NCI-H146 (cell line): Measurements from ENCODE around the gene ARFRP1.

Experiments
- DNase-seq: peaks from one replicate; lab custom pipeline; 2025; lab: John Stamatoyannopoulos, UW

Gene ARFRP1

DNA sequence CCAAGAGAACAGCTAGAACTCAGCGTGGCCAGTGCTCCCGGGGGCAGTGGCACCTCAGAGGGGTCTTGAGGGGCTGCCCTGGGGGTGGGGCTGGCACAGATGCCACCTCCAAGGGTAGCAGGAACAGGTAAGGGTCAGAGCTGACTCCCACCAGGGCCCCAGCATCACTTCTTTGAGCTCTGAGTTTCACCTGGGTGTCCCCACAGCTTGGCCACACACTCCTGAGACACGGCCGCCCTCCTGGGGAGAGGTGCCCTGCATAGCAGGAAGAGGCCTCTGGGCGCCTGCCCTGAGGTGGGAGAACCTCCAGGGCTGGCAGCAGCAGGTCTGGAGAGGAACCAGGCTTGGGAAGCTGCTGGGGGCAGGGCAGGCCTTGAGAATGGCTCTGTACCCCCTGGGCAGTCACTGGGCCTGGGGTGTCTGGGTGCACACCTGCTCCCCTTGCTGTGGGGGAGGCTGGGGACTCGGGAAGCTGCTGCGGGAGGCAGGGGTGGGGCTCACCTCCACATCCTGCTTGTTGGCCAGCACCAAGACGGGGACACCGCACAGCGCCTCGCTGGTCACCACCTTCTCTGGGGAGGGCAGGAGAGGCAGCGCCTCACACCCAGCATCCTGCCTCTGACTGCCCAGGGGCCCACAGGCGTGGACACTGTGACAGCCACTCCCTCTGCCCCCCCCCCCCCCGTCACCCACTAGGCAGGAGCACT lies 6.3 kb downstream of the ARFRP1 start:
- no peak for DNase-seq

DNA sequence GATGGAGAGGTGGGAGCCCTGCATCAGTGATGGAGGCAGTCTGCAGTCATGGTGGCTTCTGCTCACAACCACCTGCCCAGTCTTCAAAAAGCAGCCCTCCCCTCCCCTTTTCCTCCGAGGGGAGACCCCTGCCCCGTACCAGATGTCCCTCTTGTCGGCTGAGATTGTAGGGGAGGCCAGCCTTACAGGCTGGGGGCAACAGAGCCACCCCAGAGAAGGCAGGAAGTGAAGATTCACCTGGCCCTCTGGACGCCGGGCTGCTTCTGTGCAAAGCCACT lies 6.8 kb downstream of the ARFRP1 start:
- DNase-seq, result no peak

DNA sequence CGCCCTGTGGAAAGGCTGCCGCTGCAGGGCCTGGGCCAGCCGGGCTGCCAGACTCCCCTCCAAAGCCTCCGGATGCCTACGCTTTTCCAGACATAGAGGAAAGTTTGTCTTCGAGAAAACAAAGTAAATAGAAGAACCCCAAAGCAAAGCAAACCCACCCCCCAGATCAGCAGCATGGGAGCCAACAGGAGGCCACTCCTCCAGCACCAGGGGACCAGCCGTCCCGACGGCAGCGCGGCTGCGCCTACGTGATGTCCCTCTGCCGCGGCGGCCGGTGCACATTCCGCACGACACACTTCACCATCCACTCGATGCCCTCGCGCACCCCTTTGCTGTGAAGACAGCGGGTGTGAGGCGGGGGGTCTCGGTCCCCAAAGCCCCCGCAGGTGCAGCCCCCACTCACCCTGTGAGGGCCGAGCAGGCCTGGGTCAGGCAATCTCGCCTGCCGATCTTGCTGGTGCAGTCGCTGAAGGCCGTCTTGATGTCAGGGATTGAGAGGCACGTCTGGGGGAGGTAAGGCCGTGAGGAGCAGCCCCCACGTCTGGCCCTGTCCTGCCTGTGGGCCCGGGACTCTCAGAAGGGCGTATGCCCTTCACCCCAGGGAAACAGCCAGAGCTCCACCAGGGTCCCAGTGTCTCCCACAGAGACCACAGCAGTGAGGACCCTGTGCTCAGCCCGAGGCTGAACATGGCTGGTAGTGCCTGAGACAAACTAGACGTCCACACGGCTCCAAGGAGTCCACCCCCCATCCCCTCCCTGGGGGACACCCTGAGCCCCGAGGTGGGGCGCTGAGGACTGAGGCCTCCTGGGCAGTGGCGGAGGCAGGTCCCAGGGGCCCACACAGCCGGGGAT lies 7.4 kb downstream of the ARFRP1 start:
- no peak for DNase-seq

DNA sequence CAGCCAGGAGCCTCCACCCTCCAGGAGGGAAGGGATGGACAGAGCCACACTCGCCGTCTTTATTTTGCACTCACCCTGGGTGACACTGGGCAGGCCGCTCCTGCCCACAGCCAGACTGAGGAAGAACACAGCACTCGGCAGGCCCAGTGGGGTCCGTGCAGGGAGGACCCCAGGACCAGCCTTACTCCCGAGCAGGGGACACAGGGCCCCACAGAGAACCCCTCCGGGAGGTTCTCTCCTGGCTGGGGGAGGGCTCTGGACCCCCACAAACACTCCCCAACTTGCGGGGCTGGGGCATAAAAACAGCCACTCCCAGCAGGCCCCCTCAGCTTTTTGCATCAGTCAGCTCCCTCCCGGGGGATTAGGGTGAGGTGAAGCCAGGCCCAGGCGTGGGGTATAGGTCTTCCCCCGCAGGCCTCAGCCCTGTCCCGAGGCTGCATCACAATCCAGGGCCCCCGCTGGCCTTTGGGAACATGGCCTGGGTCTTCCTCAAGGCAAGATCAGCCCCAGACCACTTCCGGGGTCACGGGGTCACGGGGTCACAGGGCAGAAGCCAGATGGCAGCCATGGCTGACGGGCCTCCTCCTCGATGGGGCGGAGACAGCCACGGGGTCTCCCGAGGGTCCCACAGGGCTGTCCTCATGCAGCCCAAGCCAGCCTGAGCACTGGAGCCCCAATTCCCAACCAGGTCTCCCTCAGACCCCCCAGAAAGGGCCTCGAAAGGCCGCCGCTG lies 8.1 kb downstream of the ARFRP1 start:
- no peak for DNase-seq

DNA sequence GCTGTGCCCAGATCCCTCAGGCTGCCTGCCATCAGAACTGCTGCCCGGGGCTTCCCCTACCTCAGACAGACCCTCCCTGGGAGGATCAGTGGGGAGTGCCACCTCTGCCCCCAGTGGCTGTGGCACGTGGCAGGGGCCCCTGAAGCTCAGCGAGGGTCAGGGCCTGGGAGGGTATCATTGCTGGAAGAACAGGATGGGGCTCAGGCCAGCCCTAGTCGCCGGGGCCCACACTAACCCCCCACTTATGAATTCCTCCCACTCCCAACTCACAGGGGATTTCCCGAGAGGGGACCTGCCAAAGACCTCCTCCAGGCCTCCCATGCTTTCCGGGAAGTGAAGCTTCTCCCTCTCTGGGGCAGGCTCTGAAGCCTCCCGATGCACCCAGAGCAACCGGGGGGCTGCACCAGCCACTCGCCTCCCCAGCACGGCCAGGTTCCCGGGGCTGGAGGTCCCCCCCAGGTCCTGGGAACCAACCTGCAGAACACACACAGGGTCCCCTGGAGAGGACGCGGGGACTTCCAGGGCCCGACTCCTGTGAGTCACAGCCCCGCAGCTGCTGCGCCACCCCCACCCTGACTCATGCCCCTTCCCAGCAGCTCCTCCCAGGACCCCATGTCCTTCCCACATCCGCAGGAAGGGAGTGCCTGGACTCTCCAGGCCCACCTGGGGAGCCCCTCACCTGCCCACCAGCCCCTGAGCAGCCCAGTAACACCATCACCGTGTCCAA lies 8.9 kb downstream of the ARFRP1 start:
- no peak for DNase-seq

DNA sequence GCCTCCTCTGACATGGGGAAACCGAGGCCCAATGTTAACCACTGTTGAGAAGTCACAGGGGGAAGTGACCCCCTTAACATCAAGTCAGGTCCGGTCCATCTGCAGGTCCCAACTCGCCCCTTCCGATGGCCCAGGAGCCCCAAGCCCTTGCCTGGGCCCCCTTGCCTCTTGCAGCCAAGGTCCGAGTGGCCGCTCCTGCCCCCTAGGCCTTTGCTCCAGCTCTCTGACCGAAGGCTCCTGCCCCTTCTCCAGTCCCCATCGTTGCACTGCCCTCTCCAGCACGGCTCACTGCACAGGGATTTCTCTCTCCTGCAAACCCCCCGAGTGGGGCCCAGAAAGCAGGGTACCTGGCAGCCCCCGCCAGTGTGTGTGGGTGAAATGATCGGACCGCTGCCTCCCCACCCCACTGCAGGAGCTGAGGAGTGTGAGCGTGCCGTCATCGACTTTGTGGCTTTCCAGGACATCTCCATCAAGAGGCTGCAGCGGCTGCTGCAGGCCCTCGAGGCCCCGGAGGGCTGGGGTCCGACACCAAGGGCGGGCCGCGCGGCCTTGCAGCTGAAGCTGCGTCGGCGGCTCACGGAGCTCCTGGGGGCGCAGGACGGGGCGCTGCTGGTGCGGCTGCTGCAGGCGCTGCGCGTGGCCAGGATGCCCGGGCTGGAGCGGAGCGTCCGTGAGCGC lies 9.8 kb downstream of the ARFRP1 start:
- DNase-seq, result no peak

DNA sequence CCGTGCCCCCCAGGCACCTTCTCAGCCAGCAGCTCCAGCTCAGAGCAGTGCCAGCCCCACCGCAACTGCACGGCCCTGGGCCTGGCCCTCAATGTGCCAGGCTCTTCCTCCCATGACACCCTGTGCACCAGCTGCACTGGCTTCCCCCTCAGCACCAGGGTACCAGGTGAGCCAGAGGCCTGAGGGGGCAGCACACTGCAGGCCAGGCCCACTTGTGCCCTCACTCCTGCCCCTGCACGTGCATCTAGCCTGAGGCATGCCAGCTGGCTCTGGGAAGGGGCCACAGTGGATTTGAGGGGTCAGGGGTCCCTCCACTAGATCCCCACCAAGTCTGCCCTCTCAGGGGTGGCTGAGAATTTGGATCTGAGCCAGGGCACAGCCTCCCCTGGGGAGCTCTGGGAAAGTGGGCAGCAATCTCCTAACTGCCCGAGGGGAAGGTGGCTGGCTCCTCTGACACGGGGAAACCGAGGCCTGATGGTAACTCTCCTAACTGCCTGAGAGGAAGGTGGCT lies 10.4 kb downstream of the ARFRP1 start:
- DNase-seq, result no peak

DNA sequence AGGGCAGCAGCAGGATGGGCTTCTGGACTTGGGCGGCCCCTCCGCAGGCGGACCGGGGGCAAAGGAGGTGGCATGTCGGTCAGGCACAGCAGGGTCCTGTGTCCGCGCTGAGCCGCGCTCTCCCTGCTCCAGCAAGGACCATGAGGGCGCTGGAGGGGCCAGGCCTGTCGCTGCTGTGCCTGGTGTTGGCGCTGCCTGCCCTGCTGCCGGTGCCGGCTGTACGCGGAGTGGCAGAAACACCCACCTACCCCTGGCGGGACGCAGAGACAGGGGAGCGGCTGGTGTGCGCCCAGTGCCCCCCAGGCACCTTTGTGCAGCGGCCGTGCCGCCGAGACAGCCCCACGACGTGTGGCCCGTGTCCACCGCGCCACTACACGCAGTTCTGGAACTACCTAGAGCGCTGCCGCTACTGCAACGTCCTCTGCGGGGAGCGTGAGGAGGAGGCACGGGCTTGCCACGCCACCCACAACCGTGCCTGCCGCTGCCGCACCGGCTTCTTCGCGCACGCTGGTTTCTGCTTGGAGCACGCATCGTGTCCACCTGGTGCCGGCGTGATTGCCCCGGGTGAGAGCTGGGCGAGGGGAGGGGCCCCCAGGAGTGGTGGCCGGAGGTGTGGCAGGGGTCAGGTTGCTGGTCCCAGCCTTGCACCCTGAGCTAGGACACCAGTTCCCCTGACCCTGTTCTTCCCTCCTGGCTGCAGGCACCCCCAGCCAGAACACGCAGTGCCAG lies 11.0 kb downstream of the ARFRP1 start, which contains the start of gene TNFRSF6B:
Gene TNFRSF6B, plus strand, starts transcription at position 25 of the 729 bp plus-strand sequence. Its CDS starts 116 bp downstream, at position 141.
- DNase-seq, result no peak

DNA sequence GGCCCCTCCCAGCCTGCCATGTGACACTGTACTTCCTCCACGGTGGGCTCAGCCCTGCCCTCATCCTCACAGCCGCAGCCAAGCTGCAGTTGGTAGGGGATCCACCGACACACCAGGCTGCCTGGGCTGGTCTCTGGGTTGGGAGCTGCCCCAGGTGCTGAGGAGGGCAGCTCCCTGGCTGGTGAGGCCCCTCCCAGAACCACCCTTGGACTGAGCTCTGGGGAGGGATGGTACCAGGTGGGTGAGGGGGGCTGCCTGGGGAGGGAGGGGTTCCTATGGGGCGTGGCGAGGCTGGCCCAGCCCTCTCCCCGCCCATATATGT lies 11.5 kb downstream of the ARFRP1 start:
- no peak for DNase-seq

DNA sequence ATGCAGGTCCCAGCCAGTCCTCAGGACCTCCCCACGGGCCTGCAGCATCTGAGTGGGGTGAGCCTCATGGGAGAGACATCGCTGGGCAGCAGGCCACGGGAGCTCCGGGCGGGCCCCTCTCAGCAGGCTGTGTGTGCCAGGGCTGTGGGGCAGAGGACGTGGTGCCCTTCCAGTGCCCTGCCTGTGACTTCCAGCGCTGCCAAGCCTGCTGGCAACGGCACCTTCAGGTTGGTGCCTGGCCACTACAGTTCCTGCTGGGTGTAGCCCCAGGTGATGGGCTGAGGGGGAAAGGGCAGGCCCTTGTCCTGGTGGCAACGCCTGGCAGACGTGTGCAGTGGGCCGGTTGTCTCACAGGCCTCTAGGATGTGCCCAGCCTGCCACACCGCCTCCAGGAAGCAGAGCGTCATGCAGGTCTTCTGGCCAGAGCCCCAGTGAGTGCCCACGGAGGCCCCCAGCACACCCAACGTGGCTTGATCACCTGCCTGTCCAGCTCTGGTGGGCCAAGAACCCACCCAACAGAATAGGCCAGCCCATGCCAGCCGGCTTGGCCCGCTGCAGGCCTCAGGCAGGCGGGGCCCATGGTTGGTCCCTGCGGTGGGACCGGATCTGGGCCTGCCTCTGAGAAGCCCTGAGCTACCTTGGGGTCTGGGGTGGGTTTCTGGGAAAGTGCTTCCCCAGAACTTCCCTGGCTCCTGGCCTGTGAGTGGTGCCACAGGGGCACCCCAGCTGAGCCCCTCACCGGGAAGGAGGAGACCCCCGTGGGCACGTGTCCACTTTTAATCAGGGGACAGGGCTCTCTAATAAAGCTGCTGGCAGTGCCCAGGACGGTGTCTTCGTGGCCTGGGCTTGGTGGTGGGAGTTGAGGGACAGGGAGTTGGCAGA lies 12.1 kb downstream of the ARFRP1 start:
- no peak for DNase-seq

DNA sequence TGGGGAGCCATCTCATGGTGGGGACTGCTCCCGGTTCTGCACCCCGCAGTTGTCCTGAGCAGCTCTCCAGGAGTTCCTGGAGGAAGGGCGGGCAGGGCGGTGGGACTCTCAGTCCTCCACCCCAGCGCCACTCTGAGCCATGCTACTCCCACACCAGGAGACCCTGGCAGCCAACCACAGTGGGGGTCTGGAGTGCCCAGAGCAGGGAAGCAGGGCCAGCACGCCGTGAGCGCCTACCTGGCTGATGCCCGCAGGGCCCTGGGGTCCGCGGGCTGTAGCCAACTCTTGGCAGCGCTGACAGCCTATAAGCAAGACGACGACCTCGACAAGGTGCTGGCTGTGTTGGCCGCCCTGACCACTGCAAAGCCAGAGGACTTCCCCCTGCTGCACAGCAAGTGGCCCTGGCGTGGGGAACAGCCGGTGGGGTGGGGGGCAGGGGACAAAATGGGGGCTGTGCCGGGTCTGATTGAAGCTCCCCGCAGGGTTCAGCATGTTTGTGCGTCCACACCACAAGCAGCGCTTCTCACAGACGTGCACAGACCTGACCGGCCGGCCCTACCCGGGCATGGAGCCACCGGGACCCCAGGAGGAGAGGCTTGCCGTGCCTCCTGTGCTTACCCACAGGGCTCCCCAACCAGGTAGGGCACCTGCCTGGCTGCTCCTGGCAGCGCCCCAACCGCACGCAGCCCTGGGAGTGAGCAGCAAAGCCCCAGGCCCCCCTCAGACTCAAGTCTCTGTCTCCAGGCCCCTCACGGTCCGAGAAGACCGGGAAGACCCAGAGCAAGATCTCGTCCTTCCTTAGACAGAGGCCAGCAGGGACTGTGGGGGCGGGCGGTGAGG lies 13.0 kb downstream of the ARFRP1 start:
- DNase-seq, result no peak

DNA sequence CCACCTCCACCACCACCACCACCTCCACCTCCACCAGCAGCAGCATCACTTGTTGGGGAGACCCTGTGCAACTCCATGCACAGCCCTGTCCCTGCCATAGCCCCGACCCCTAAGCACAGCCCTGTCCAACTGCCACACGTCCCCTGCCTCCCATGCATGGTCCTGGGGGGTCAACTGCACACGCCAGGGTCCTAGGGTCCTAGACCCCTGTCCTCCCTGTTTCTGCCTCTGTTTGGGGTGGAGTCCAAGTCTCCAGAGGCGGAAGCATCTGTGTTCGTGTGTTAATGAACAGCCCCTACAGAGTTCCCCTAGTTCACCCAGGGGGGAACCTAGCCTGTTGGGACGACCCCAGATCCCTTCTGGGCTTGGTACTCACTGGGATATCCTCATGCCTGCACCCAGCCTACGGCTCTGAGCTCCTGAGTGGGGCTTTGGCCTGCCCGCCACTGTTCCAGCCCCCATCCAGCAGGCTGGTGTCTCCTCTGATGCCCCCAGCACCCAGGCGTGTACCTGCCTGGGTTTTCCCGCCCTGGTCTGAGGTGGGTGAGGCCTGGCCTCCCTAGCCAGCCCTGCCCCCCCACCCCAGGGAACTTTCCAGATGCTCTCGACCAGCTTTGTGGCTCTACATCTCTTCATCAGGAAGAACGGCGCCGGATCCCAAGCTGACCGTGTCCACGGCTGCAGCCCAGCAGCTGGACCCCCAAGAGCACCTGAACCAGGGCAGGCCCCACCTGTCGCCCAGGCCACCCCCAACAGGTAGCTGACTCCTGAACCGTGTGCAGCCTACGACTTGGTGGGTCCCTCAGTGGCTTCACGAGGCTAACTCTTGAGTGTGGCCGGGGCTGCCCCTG lies 13.8 kb downstream of the ARFRP1 start:
- no peak for DNase-seq

DNA sequence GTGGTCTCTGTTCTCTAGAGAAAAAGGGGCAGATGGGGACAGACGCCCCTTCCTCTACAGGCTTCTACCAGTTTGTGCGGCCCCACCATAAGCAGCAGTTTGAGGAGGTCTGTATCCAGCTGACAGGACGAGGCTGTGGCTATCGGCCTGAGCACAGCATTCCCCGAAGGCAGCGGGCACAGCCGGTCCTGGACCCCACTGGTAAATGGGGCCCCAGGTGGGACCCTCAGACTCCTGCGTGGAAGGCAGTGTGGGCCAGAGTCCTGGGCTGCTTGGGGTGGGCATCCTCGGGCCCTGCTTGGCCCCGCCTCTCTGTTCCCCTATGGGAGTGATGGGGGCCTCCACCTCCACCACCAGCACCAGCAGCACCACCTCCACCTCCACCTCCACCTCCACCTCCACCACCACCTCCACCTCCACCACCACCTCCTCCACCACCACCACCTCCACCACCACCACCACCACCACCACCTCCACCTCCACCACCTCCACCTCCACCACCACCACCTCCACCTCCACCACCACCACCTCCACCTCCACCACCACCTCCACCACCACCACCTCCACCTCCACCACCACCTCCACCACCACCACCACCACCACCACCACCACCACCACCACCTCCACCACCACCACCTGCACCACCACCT lies 14.6 kb downstream of the ARFRP1 start:
- DNase-seq, result no peak

DNA sequence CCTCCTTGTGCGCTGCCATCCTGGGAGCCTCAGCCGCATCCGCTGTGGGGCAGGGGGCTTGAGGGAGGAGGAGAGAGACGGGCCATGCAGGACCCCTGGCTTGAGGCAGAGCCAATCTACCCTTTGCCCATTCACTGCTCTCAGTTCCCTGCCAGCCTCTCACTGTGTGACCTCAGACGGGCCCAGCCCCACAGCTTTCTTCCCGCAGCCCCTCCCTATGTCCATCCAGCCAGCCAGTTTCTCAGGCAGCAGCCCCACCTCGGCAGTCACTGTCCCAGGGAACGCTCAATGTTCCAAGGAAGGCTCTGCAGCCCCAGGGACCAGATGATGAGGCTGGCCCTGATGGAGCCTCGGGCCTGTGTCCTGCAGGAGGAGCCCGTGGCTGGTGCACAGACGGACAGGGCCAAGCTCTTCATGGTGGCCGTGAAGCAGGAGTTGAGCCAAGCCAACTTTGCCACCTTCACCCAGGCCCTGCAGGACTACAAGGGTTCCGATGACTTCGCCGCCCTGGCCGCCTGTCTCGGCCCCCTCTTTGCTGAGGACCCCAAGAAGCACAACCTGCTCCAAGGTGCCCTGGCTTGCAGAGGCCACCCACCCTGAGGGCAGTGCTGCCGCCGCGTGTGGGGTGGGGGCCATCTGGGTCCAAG lies 15.2 kb downstream of the ARFRP1 start:
- DNase-seq, result no peak

DNA sequence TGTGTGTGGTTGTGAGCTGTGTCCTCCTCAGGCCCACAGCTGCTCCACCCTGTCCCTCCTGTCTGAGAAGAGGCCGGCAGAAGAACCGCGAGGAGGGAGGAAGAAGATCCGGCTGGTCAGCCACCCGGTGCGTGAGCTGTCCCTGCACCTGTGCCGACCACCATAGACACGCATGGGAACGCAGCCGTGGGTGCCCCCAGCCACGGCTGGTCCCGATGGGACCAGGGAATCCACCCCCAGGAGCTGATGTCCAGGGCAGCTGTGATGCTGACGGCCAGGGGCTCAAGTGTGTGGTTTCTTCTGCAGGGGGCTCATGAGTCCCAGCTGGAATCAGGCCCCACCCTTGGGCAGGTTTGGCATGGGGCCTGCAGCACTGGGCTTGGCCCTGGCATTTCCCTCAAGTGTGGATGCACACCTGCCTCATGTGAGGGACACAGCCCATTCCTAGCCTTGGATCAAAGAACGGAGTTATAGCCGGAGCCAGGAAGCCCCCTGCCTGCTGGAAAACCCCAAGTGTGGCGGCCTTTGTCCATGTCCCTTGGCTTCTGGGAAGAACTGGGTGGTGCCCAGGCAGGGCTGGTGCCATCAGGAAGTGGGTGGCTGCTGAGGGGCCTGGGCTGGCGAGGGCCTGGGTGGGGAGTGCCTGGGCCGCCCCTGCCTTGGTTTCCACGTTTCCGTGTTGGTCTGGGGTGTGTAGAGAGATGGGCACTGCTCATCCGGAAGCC lies 15.9 kb downstream of the ARFRP1 start:
- no peak for DNase-seq
